Measurements from ENCODE around the gene MEG3.

- TF ChIP-seq GATA2 (IDR thresholded peaks at IDR 0.05; ENCODE audit: low read depth, low read length) (no peak), GATA3 (IDR thresholded peaks at IDR 0.05; ENCODE audit: low read depth, low read length) (no peak)
These were observed 72.5 kb downstream of the MEG3 start for GRCh38 chr14:100898465-100898864.
